GM19099 (cell line): ENCODE results near the gene SHF.

Experiments
- POLR2A ChIP-seq: IDR thresholded peaks from 3 replicates; pipeline ENCODE4 v1.6.1; 2011; ENCODE audit warnings: low read depth; ENCODE audit not compliant: insufficient read length; ENCODE audit errors: extremely low read depth

The SHF gene

DNA sequence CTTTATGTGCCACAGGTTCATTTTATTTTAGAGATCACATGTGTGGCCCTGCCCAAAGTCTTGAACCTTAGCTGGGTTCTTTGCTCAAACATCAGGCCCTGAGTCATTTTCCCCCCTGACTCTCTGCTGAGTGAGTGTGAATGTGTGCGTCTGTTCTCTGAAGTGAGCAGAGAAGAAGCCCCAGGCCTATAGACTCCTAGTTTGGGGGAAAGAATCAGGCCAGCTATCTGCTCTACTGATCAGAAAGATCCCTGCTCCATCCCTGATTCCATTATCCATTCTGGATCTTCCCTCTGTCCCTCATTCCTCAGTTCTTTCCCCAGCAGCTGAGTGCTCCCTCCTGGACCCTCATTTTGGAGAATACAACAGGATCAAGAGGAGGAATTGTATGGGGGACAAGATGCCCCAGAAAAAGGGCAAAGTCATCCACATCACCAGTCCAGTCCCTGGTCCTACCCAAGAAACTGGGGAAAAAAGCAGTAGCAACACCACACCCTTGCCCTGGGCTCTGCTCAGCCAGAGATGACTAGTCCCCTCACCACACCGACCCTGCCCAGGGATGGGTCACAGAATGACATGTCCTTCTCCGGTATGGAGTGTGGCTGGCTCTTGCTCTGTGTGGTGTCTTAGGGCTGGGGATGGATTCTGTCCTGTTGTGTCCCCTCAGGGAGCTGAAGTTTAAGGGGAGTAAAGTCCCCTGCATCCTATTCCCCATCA lies 54.8 kb downstream of the SHF start:
- no peak for TF ChIP-seq POLR2A

DNA sequence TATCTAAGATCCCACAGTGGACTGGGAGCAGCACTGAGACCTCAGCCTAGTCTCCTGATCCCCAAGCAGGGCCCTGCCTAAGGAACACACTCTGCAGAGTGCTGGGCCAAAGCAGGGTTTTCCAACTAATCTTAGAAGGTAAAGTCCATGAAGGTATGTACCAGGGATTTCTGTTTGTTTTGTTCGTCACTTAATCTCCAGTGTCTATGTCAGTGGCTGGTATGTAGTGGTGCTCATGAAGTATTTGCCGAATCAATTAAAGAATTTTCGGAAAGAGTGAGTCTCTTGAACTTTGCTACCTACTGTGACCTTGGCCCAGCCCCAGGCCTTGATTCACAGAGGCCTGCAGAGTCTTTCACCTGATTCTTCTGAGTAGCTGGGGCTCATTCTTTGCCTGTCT lies 56.3 kb downstream of the SHF start:
- TF ChIP-seq POLR2A, result no peak

DNA sequence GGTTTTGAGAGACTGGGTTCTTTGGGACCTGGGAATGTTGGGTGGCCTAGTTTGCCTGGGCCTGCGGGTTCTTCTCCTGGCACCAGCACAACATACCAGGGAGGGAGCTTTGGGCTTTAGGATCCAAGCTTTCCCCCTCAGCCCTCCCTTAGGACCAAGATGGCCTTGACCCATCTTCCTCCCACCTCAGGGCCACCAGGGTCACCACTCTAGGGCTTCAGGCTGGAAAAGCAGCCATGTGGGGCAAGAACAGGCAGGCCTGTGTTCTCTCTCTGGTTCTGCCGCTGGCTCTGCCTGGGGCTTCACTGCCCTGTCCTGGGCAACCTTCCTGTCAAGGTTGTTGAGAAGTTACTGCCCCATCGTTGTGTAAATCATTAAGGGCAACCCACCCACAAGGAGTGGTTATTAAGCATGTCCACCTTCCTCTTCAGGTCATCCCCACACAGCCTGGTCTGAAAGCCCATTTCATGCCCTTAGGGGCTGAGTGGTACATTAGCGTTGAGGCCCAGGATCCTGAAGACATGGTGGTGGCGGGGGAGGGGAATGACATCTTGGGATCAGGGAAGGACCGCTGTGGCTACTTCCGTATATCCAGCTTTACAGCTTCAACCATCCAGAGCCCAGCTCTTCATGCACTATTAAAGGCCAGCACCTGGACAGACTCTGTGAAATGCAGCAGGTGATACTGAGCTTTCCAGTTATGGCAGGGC lies 57.3 kb downstream of the SHF start:
- no peak for TF ChIP-seq POLR2A

DNA sequence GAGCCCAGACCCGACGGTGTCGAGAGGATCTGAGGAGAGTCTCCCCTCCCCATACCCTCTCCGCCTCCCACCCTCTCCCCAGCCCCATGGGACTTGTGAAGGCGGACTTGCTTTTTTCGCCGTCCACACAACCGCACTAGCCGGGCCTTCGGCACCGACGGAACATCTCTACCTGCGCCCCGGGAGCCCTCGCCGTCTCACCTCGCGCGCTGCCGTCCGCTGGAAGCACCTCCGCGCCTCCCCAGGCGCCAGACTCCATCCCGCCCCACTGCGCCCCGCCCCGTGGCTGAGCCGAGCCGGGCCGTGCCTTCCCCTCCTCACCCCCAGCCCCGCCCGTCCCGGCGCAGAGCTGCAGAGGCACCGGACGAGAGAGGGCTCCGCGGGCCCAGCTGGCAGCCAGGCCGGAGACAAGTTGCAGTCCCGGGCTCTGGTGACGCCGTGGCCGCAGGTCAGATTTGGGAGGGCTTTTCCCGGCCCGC lies 58.1 kb downstream of the SHF start, which contains the start of the genes DUOX1 and DUOXA1:
Gene DUOX1, plus strand, starts transcription at position 344 of the 479 bp plus-strand sequence. CDS start 1,973 bp downstream, outside the sequence.
Gene DUOXA1, minus strand, starts transcription at position 229 of the 479 bp plus-strand sequence. CDS start 6,865 bp downstream, outside the sequence.
- TF ChIP-seq POLR2A, result no peak

DNA sequence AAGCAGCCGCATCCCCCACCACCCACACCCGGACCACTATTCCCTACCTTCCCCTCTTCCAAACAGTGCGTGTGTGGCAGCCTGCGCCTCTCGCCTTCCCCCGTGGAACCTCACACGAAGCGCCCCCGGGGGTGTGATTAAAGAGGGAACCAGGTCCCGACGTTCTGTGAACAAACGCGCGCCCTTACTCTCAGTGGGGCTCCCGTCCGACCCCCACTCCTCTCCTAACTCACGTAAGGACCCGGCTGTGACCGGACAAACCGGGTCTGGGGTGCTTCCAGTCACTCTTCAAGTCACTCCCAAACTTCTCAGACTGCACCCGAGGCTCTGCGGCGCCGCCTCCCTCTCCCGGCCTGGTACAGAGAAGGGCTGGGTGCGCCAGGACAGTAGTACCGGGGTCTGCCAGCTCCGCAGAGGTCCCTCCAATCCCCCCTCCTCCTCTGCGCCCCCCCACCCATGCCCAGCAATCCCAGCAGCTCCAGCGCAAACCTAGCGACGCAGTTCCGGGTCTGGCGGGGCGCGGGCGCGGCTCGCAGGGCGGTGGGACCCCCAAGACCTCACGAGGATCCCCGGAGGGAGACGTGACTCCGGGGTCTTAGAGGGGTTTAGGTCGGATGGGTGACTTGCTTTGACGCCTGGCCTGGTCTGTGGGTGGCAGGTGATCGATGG lies 58.7 kb downstream of the SHF start:
- TF ChIP-seq POLR2A, result no peak

DNA sequence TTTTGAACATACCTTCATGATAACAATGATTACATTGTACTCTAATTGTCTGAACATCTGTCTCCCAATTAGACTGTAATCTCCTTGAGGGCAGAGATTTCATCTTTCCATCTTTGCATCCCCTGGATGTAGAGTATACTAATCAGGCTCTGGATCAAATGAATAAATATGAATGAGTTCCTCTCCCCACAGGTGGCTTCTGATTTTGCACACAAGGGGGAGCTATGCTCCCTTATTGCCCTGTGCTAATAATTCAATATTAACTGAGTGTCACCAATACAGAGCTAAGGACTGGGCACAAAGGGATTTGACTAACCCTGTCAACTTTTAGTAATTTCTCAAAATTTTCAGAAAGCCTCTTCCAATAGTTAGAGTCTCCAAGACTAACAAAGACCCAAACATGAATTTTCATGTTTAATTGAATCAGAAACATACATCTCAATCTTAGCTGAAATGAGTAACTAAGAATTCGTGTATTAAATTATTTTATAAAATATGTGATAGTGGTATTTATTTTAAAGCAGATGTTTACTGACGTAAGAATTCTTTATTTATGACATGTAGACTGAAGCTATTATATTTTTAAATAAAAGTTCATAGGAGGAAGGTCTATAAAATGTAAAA lies 61.1 kb downstream of the SHF start:
- TF ChIP-seq POLR2A, result no peak

DNA sequence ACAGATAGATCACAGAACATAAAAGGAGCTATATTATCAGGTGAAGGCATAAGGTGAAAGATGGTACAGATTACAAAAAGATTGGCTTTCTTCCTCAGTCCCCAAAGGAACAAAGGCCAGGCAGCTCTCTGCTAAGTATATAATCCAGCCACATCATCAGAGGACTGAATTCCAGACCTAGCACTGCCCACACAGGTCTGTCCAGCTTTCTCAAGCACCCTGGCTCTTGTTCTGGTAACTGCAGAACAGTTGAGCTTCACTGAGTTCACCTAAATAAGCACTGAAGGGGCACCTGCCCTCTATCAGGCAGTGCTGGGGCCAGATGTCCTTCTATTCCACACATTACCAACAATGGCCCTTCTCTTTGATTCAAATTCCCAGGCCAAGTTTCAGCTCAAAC lies 64.4 kb downstream of the SHF start:
- no peak for TF ChIP-seq POLR2A

DNA sequence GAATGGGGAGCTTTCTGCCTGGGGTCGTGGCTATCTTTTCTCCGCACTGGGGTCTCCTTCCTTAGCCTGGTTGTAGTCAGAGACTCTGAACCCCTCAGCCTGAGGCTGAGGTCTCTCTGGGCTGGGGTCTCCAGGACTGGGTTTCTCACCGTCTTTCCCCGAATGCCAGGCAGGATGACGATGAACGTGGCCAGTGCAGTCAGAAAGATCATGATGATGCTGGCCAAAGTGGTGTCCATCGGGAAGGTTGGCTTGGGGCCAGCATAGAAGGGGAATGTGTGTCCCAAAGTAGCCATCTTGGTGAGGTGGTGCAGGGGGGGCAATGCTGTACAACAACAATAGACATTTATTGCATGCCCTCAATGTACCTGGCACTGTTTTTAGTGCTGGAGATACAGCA lies 65.0 kb downstream of the SHF start:
- TF ChIP-seq POLR2A, result no peak

DNA sequence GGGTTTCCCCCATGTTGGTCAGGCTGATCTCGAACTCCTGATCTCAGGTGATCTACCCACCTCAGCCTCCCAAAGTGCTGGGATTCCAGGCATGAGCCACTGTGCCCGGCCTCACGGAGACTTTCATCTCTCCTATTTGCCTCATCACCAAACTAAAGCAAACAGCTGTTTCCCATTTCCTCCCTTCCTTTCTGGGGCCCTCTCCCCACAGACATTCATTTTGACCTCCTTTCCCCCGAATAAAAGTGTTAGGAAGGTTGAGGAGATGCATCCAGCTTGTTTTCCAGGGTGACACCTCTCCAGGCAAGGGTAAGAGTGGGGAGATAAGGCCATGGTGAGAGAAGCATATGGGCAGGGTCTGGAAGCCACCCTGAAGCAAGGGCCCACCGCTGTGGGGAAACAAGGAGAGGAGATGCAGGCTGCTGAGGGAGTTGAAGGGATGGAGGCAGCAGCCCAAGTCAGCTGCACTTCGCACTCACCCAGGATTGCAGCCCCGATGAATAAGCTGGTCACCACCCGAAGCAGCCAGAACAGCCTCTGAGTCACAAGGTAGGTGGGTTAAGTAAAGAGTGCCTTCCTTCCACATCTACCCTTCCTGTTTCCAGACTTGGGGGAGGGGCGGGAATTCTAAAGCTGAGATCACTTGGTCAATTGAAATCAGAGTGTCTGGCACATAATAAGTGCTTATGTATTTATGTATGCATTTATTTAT lies 65.9 kb downstream of the SHF start:
- no peak for TF ChIP-seq POLR2A

DNA sequence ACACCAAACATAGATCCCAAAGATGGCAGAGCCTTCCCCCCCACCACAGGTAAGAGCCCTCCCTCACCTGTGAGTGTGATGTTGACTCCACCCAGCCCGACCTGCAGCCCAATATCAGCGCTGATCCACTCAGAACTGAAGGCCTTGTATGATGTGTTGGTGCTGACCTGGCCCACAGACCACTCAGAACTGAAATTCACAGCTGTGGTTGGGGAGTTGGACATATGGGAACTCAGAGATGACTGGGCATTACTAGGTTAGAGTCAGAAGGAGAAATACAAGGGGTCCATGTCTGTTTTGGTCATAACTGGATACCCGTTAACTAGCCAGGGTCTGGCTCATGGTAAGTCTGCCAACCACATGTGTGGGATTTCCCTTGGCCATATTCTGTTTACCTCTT lies 66.7 kb downstream of the SHF start:
- TF ChIP-seq POLR2A, result no peak

DNA sequence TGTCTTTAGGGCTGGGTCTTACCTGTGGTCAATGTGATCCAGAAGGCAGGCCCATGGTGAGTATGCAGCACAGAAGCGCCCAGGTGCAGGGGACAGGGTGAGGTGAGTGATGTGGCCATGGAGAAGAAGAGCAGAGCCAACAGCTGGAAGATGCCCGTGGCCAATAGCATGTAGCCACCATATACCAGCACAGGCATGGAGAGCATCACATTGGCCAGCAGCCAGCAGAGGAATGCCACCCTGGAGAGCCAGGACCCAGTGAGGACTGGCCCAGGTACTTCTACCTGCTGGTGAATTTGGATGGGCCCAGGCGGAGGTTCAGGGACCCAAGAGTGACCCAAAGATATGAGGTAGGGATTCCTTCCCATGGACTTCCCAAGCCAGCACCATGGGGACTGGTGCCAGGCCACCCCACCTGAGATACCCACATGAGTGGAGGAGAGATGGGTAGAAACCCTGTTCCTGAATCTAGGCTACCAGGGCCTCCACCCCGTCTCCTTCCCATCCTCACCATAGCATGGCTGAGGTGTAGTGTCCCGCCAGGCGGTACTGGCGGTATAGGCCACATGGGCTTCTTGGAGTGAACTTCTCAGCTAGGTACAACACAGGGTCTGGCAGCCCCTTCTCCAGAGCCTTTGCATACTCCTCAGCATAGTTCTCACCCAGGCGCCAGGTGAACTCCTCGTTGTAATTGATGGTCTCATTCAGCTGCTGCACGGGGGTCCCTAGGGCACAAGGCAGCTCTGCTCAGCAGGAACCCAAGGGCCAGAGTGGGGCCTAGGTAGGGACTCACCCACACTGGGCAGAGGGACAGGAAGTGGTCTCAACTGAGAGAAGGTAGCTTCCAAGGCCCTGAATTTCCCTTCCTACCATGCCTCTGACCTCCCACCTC lies 67.4 kb downstream of the SHF start:
- no peak for TF ChIP-seq POLR2A

DNA sequence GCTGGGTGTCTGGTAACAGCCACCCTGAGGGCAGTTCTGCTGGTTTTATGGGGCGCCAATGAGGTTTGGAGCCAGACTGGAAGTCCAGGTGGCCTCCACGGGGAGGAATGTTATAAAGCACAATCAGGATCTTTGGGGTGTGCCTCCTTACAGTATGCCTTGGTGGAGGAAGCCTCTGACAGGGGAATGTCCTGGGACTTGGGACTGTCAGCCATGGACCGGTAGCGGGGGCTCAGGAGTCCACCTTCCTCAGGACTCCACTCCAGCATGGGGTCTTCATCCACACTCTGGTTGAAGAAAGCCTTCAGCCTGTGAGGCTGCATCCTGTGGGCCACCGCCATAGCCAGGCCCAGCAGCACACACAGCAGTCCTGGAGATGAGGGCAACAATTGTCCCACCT lies 68.8 kb downstream of the SHF start:
- TF ChIP-seq POLR2A, result no peak

DNA sequence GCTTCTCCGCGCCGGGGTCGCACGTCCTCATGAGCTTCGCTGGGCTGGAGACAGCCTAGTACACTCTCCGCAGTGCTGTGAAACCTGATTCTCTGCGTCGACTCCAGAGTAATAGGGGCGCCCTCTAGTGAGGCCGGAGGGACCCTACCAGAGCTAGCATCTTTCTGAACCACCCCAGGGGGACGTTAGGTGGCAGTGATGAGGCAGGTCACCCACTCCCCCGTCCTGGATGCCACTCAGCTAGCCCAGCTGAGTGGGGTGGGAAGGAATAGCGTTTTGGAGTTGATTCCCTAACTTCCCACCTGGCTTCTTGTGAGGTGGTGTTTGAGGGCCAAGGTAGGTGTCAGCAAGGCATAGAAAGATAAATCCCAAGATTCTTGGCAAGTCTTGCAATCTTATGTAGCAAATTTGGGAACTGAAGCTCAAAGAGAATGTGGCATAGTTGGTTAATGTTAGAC lies 69.6 kb downstream of the SHF start:
- TF ChIP-seq POLR2A, result no peak
